MCF 10A (cell line): Measurements from ENCODE around the gene BDKRB2. TPM values are rescaled to one million over a fixed set of nuclear protein-coding genes. Genes with fewer than 3 reads are reported as not detected.

Source experiments
- BruUV-seq: library from RNA; stranded (reverse); fragments of 400-500 nt; replicated peaks from 2 replicates; lab custom pipeline; 2021; lab: Mats Ljungman, UMichigan
- CTCF ChIA-PET: fragments of 300-600 bp; sonication (Branson Sonifier 250); formaldehyde crosslinking; extraction: SDS; loops from one replicate; lab custom pipeline; 2021; ENCODE audit warnings: antibody characterized with exemption, inconsistent platforms; lab: Yijun Ruan, JAX
- POLR2A ChIA-PET: fragments of 300-600, 350-650 bp; sonication (Branson Sonifier 250); formaldehyde crosslinking; extraction: SDS; loops from one replicate; lab custom pipeline; 2020; ENCODE audit warnings: antibody characterized with exemption, inconsistent platforms; lab: Yijun Ruan, JAX
- DNase-seq: peaks from one replicate; pipeline ENCODE4 v3.0.0-alpha.2; 2018; ENCODE audit not compliant: unreplicated experiment
- H3K27ac Mint-ChIP-seq: one replicate; pipeline ENCODE4 v1.8.0; 2022; ENCODE audit warnings: mild to moderate bottlenecking, low read depth, mixed read lengths; ENCODE audit not compliant: unreplicated experiment
- H3K27me3 Mint-ChIP-seq: one replicate; pipeline ENCODE4 v1.8.0; 2022; ENCODE audit warnings: mixed read lengths; ENCODE audit not compliant: insufficient read depth, unreplicated experiment
- H3K36me3 Mint-ChIP-seq: one replicate; pipeline ENCODE4 v1.8.0; 2022; ENCODE audit warnings: mild to moderate bottlenecking, moderate library complexity, mixed read lengths; ENCODE audit not compliant: insufficient read depth, unreplicated experiment
- H3K4me1 Mint-ChIP-seq: one replicate; pipeline ENCODE4 v1.8.0; 2022; ENCODE audit warnings: mixed read lengths; ENCODE audit not compliant: insufficient read depth, unreplicated experiment
- H3K4me3 Mint-ChIP-seq: one replicate; pipeline ENCODE4 v1.8.0; 2022; ENCODE audit warnings: mild to moderate bottlenecking, moderate library complexity, mixed read lengths; ENCODE audit not compliant: unreplicated experiment
- H3K9me3 Mint-ChIP-seq: one replicate; pipeline ENCODE4 v1.8.0; 2022; ENCODE audit warnings: mixed read lengths; ENCODE audit not compliant: unreplicated experiment
- intact Hi-C: fragments of 100-400 bp; cut with micrococcal nuclease; formaldehyde crosslinking; loops from 2 replicates; pipeline ENCODE4 v1.14.1; 2022
- total RNA-seq: library from RNA; stranded (reverse); gene quantifications from 2 replicates; pipeline ENCODE4 v1.2.3, GENCODE V29; 2022
- TF ChIP-seq, protein P1 (sequence below): fragments of 200-600 bp; IDR thresholded peaks from one replicate; pipeline ENCODE4 v1.8.0; 2022; ENCODE audit warnings: antibody characterized with exemption, mild to moderate bottlenecking; ENCODE audit not compliant: unreplicated experiment

Gene BDKRB2
- total RNA-seq, 1 experiment from 2014 or later: 2.8 TPM

GRCh38 chr14:96177766-96178375 lies 26.8 kb upstream of the BDKRB2 start:
- Mint-ChIP-seq H3K9me3 (no peaks in the 10 kb centered on the region), H3K4me3 (no peak overlapping the region), H3K36me3 (no peaks in the 10 kb centered on the region), H3K27me3 (peaks cover 26% of the 10 kb centered on the region), H3K4me1 (peaks cover 25% of the 10 kb centered on the region), H3K27ac (no peak overlapping the region)
- no TSS peak for BruUV-seq
- TF ChIP-seq, protein P1, sequence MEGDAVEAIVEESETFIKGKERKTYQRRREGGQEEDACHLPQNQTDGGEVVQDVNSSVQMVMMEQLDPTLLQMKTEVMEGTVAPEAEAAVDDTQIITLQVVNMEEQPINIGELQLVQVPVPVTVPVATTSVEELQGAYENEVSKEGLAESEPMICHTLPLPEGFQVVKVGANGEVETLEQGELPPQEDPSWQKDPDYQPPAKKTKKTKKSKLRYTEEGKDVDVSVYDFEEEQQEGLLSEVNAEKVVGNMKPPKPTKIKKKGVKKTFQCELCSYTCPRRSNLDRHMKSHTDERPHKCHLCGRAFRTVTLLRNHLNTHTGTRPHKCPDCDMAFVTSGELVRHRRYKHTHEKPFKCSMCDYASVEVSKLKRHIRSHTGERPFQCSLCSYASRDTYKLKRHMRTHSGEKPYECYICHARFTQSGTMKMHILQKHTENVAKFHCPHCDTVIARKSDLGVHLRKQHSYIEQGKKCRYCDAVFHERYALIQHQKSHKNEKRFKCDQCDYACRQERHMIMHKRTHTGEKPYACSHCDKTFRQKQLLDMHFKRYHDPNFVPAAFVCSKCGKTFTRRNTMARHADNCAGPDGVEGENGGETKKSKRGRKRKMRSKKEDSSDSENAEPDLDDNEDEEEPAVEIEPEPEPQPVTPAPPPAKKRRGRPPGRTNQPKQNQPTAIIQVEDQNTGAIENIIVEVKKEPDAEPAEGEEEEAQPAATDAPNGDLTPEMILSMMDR: no peak
- ChIA-PET CTCF (interaction anchor here (0.7 to 1.2 kb wide), 4 partner anchors 18 to 74 kb away, joined by 3 read pairs; no protein-coding TSS in a partner anchor), POLR2A (interaction anchor here (0.6 to 2.3 kb wide), 9 partner anchors 9 to 91 kb away, joined by 3 to 8 read pairs (median 4); partner anchors contain the start of gene BDKRB2)
- no peak for DNase-seq
- intact Hi-C loops: no loop called here

GRCh38 chr14:96178461-96179321 lies 25.9 kb upstream of the BDKRB2 start:
- H3K27ac Mint-ChIP-seq: no peak overlapping the region
- TF ChIP-seq, protein P1: no peak
- H3K36me3 Mint-ChIP-seq: no peaks in the 10 kb centered on the region
- intact Hi-C loops: no loop called here
- DNase-seq: no peak
- BruUV-seq: no TSS peak
- peaks cover 25% of the 10 kb centered on the region for H3K4me1 Mint-ChIP-seq
- H3K9me3 Mint-ChIP-seq: no peaks in the 10 kb centered on the region
- CTCF ChIA-PET: interaction anchor here (0.6 to 1.2 kb wide), 3 partner anchors 18 to 599 kb away, joined by 3 read pairs; no protein-coding TSS in a partner anchor
- peaks cover 17% of the 10 kb centered on the region for H3K27me3 Mint-ChIP-seq
- no peak overlapping the region for H3K4me3 Mint-ChIP-seq
- POLR2A ChIA-PET: interaction anchor here (0.6 to 2.3 kb wide), 10 partner anchors 9 to 90 kb away, joined by 3 to 8 read pairs (median 4); no protein-coding TSS in a partner anchor

GRCh38 chr14:96180043-96180874 lies 24.4 kb upstream of the BDKRB2 start:
- H3K9me3 Mint-ChIP-seq: no peaks in the 10 kb centered on the region
- H3K4me3 Mint-ChIP-seq: no peak overlapping the region
- no peaks in the 10 kb centered on the region for H3K36me3 Mint-ChIP-seq
- H3K4me1 Mint-ChIP-seq: peaks cover 25% of the 10 kb centered on the region
- ChIA-PET POLR2A (interaction anchor here (0.7 to 1.1 kb wide), 2 partner anchors 25 to 296 kb away, joined by 3 read pairs; partner anchors contain the start of gene BDKRB2), CTCF (interaction anchor here (0.9 to 1.5 kb wide), 2 partner anchors 63 to 81 kb away, joined by 3 to 5 read pairs; no protein-coding TSS in a partner anchor)
- peaks cover 8% of the 10 kb centered on the region for H3K27me3 Mint-ChIP-seq
- no peak for DNase-seq
- TF ChIP-seq, protein P1: no peak
- H3K27ac Mint-ChIP-seq: no peak overlapping the region
- intact Hi-C loops: no loop called here
- BruUV-seq: no TSS peak
